Measurements from ENCODE around the gene HIBADH. TPM values are rescaled to one million over a fixed set of nuclear protein-coding genes. Genes with fewer than 3 reads are reported as not detected.

HIBADH gene
- total and polyA plus RNA-seq, 2 experiments from 2014 or later: 62.5 to 83.8 TPM

DNA sequence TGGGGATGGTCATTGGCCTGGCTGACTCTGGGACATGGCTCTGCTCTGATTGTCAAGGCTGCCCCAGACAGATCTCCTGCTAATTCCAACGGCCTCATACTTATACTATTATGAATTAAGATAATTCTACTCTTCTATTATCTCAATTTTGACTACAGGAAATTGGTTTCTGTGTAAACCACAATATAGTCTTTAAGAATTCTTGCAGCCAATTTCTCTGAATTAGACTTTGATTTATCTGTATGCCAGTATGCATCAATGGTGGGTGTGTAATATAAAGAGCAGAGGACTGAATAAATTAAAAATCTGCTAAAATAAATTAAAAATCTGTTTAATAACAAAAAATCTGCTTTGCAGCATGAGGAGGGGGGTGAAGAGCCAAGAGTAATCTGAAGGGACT lies 27.0 kb downstream of the HIBADH start:
- DNase-seq (ENCODE audit: low read depth in 1 of 2, low spot score in 1 of 2): no peak
- TF ChIP-seq, protein P1, sequence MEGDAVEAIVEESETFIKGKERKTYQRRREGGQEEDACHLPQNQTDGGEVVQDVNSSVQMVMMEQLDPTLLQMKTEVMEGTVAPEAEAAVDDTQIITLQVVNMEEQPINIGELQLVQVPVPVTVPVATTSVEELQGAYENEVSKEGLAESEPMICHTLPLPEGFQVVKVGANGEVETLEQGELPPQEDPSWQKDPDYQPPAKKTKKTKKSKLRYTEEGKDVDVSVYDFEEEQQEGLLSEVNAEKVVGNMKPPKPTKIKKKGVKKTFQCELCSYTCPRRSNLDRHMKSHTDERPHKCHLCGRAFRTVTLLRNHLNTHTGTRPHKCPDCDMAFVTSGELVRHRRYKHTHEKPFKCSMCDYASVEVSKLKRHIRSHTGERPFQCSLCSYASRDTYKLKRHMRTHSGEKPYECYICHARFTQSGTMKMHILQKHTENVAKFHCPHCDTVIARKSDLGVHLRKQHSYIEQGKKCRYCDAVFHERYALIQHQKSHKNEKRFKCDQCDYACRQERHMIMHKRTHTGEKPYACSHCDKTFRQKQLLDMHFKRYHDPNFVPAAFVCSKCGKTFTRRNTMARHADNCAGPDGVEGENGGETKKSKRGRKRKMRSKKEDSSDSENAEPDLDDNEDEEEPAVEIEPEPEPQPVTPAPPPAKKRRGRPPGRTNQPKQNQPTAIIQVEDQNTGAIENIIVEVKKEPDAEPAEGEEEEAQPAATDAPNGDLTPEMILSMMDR (IDR thresholded peaks at IDR 0.05; ENCODE audit: low read depth, low read length): no peak
- Histone ChIP-seq H3K36me3 (no peaks in the 10 kb centered on the region), H3K4me3 (no peak overlapping the region), H3K27me3 (no peaks in the 10 kb centered on the region), H3K27ac (no peak overlapping the region), H3K9me3 (ENCODE audit: low read depth) (no peaks in the 10 kb centered on the region), H3K4me1 (ENCODE audit: low read depth) (peaks cover 1% of the 10 kb centered on the region)

DNA sequence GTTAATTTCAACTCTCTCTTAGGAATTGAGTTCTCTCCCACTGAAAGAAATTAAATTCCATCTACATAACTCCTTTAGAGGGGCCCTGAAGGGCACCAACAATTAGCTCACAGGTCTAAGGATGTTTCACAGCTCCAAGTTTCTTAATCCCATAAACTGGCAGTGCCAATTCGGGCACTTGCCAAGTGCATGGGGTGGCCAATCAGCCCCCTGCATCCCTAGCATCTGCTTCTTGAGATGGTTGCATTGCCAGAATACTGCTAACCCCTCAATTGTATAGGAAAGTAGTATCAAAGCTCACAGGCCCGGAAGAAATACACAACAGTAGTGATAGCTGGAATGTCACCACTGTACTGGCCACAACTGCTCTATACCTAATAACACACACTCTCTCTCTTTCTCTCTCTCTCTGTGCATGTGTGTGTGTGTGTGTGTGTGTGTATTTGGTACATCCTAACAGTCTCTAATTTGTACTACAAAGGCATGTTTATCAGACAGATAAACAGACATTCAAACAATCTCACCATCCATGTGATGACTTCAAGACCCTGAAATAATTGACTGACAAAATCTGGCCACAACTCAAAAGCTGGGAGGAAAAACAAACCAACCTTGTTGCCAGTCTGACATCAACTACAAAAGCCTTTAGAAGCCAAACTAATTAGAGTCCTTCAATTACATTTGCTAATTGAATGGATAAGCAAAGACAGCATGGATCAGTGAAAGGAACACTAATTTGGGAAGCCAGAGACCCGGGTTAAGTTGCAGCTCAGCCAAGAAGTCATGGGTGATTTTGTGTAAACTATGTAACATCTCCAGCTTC lies 27.8 kb downstream of the HIBADH start:
- H3K27ac ChIP-seq: no peak overlapping the region

DNA sequence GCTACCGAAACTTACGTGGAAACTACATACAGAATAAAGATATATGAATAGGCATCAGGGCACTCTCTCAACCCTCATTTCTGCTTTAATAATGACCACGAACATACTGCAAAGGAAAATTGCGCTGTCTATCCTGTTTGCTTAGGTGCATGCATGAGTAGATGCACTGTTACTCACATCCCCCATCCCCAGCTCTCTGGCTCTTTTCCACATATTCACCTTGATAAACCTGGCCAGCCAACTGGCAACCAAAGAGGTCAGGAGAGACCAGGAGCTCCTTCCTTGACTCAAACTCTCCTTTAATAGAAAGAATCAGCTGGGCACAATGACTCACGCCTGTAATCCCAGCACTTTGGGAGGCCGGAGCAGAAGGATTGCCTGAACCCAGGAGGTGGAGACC lies 29.6 kb downstream of the HIBADH start:
- H3K4me1 ChIP-seq (ENCODE audit: low read depth): no peaks in the 10 kb centered on the region
- H3K9me3 ChIP-seq (ENCODE audit: low read depth): no peaks in the 10 kb centered on the region
- H3K4me3 ChIP-seq: no peak overlapping the region
- H3K36me3 ChIP-seq: no peaks in the 10 kb centered on the region
- H3K27ac ChIP-seq: no peak overlapping the region
- TF ChIP-seq, protein P1 (IDR thresholded peaks at IDR 0.05; ENCODE audit: low read depth, low read length): no peak
- H3K27me3 ChIP-seq: no peaks in the 10 kb centered on the region
- DNase-seq (ENCODE audit: low read depth in 1 of 2, low spot score in 1 of 2): no peak

More for the DNA sequence above, 27.8 kb downstream of the HIBADH start:
- TF ChIP-seq, protein P1 (IDR thresholded peaks at IDR 0.05; ENCODE audit: low read depth, low read length): no peak
- Histone ChIP-seq H3K4me1 (ENCODE audit: low read depth) (no peaks in the 10 kb centered on the region), H3K4me3 (no peak overlapping the region), H3K36me3 (no peaks in the 10 kb centered on the region), H3K9me3 (ENCODE audit: low read depth) (no peaks in the 10 kb centered on the region), H3K27me3 (no peaks in the 10 kb centered on the region)
- no peak for DNase-seq (ENCODE audit: low read depth in 1 of 2, low spot score in 1 of 2)

DNA sequence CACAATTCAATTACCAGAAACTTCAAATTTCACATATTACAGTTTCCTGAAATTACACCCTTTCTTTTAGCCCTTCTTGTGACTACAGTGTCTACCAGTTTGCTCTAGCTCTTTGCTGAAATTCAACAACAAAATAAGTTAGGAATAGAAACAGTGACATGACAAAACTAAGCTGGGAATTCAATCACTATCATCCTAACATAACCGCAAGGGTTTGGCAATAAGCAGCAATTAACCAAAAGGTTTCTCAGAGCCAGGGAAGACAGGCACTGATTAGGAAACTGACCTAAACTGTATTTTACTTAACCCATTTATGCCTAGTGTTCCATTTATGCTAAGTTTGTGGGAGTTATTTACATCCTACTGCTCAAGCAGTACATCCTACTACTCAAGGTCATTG lies 31.3 kb downstream of the HIBADH start:
- no peaks in the 10 kb centered on the region for H3K27me3 ChIP-seq
- peak in 1 of 2 donors; percentile 71 for DNase-seq (ENCODE audit: low read depth in 1 of 2, low spot score in 1 of 2)
- TF ChIP-seq, protein P1 (IDR thresholded peaks at IDR 0.05; ENCODE audit: low read depth, low read length): no peak
- H3K9me3 ChIP-seq (ENCODE audit: low read depth): no peaks in the 10 kb centered on the region
- no peaks in the 10 kb centered on the region for H3K4me1 ChIP-seq (ENCODE audit: low read depth)
- no peaks in the 10 kb centered on the region for H3K36me3 ChIP-seq
- H3K4me3 ChIP-seq: no peak overlapping the region
- no peak overlapping the region for H3K27ac ChIP-seq

DNA sequence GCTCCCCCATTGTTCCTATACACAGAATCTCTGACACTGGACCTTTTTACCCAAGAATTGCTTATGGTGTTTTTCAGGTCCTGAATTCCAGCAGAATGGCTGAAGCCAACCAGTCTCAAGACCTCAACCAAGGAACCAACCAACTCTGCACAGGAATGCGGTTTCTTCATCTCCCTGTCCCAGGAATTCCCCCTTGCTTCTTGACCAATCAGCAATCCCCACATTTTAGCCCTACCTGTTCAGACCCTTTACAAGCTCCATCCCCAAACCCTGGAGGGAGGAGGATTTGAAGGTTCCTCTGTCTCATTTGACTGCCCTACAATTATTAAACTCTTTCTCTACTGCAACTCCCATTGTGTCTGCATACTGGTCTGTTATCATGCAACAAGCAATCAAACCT lies 35.5 kb downstream of the HIBADH start:
- no peak overlapping the region for H3K27ac ChIP-seq
- H3K36me3 ChIP-seq: no peaks in the 10 kb centered on the region
- no peak for DNase-seq (ENCODE audit: low read depth in 1 of 2, low spot score in 1 of 2)
- TF ChIP-seq, protein P1 (IDR thresholded peaks at IDR 0.05; ENCODE audit: low read depth, low read length): no peak
- H3K4me3 ChIP-seq: no peak overlapping the region
- H3K27me3 ChIP-seq: no peaks in the 10 kb centered on the region
- no peaks in the 10 kb centered on the region for H3K4me1 ChIP-seq (ENCODE audit: low read depth)
- no peaks in the 10 kb centered on the region for H3K9me3 ChIP-seq (ENCODE audit: low read depth)
